Left hindlimb (tissue), 1 donor: ENCODE measurements around the gene ZNF92.
"Not testable (repeated sequence)": the region's sequence is repeated elsewhere in the genome, so short reads cannot be mapped to it uniquely, and the experiment has no call there.

ENCODE experiments used
- DNase-seq: peaks from one replicate; pipeline ENCODE4 v3.0.0-alpha.2; 2018

ZNF92 gene

GRCh38 chr7:65373608-65374351 is at the start of gene ZNF92:
ZNF92 (plus strand) TSS chr7:65373855; CDS start chr7:65373998, 143 bp downstream.
- peak; percentile 97 for DNase-seq

DNA sequence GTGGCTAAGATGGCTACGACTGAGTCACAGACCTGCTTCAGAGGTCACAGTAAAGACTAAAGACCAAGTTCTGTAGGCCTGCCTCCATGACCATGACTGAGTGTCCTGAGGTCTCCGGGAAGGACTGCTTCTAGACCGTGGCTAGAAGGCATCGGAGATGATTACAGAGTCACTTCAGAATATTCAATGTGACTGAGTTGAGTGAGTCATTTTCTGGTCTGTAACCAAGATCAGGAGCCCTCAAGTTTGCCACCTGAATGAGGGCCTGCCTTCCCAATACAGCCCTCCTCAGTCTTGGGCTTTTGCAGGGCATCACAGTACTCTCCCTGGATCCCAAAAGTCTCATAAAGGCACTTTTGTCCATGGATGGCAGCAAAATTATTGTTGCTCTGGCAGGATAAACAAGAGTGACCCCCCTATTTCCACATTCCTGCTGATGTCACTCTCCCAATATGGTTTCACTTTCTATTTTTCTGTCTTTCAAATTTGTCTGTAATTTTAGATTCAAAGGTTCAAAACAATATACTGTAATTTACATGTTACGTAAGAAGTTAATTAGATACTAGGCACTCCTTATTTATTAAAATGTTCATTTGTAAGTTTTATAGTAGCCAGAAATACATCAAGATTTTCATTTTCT is 47.7 kb upstream of the ZNF92 start:
- DNase-seq: no peak

DNA sequence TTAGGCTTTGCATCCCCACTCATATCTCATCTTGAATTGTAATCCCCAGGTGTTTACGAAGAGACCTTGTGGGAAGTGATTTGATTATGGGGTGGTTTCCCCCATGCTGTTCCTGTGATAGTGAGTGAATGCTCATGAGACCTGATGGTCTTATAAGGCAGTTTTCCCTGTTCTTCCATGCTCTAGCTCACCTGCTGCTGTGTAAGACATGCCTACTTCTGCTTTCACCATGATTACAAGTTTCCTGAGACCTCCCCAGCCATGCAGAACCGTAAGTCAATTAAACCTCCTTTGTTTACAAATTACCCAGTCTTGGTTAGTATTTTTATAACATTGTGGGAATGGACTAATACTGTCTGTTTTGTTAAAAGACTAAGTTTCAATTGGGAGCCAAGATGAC is 35.3 kb upstream of the ZNF92 start:
- no peak for DNase-seq

DNA sequence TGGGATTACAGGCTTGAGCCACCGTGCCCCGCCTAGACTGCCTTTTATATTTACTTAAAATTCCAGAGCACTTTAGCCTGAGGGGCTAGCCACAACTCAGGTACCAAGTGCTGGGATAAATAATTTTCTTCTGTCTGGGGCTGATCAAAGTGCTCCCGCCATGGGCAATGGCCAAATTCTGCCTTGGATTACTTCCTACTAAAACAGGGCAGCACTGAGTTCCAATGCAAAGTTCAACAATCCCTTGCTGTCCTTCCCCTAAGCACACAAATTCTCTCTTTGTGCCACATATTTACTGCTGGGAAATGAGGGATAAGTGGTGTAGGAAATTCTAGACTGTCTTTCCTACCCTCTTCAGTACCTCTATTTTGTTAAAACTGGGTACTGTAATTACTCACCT is 34.4 kb upstream of the ZNF92 start:
- no peak for DNase-seq

DNA sequence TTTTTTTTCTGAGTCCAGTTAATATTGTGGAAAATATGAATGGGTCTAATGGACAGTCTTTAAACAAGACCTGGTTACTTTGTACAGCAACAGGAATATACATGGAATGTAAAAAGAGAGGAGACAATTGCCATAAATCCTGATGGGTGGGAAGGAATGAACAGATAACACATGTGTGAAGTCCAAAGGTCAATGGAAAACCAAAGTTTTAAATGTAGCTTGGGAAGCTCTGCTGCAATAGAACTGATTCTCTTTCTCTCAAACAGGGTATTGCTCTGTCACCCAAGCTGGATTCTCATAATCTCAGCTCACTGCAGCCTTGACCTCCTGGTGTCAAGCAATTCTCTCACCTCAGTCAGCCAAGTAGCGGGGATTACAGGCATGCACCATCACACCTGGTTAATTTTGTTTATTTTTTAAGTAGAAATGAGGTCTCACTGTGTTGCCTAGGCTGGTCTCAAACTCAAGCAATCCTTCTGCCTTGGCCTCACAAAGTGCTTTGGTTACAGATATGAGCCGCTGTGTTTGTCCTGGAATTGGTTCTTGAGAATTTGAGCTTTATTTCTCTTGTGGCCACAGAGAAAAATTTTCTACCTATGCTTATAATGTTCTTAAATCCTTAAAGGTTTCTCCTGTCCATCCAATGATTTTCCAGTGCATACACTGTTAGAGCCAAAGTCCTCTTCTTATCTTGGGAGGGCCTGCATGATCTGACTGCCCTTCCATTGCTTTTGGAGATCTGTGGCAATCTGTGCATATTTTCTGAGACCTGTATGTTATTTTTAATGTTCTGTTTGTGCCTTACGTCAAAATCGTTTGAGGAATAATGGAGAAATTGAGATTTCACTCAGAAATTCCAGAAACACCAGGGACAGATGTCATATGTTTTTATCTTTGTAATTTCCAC is 30.7 kb upstream of the ZNF92 start:
- DNase-seq: no peak

DNA sequence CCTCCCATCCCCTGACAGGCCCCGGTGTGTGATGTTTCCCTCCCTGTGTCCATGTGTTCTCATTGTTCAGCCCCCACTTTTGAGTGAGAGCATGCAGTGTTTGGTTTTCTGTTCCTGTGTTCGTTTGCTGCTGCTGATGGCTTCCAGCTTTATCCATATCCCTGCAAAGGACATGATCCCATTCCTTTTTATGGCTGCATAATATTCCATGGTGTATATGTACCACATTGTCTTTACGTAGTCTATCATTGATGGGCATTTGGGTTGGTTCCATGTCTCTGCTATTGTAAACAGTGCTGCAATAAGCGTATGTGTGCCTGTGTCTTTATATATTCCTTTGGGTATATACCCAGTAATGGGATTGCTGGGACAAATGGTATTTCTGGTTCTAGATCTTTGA is 29.1 kb upstream of the ZNF92 start:
- DNase-seq: not testable (repeated sequence)

GRCh38 chr7:65354263-65354662 is 19.4 kb upstream of the ZNF92 start:
- no peak for DNase-seq

DNA sequence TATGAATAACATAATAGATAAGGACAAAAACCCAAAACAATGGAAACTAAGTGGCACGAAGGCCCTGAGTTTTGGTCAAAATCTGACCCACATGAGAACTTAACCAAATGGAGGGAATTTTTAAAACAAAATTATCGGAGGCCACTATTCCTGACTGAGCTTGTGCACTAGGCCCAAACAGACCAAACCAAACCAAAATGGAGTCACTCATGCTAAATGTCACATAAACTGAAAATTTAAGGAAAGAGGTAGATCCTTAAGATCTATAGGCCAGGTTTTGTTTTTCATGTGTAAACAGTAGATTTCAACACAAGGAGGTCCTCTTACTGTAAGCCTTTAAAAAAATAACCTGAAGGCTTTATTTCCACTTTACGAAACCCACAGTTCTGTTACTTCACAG is 3.8 kb upstream of the ZNF92 start:
- no peak for DNase-seq

DNA sequence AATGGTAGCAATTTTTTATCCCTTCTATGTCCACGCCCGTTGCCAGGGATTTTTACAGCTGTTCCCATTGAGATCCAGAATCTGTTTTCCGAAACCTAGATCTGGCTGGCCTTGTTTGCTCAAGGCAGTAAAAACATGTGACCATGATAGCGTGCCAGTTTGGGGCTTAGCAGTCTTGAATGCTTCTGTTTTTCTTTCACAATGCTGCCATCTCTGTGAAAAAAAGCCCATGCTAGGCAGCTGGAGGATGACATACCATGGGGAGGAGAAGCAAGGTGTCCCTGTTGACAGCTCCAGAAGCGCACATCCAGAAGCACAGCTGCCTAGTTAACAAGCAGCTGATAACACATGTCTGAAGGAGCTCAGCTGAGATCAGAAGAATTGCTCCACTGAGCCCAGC is 2.2 kb upstream of the ZNF92 start:
- no peak for DNase-seq

GRCh38 chr7:65379318-65379717 is 5.7 kb downstream of the ZNF92 start:
- no peak for DNase-seq

DNA sequence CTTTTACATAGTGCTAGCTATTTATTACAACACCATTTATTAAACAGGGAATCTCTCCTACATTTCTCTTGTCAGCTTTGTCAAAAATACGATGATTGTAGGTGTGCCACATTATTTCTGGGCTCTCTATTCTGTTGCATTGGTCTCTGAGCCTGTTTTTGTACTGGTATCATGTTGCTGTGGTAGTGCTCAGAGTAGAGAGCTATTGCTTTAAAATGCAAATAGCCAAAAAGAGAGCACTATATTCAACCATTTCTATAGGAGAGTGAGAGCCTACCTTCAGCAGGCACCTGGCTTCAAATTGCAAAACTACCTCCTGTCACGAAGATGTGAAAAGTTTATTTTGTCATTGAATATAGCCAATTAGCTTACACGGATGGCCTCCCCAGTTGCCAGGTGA is 8.1 kb downstream of the ZNF92 start:
- DNase-seq: no peak

DNA sequence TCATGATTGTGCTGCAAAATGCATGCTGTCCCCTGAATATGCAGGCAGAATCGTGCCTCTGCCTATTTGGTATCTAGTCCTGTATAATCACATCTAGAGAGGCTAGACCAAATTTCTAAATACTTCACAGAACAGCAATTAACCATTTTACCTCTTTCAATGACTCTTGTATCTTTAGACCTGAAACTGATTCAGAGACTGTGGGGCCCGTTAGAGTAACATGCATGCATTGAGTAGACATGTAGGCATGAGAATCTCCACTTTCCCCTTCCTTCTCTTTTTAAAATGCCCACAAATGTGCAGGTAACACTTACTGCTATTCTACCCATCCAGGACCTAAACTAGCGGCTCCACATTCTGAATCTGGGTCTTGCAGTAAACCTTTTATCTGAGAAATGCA is 8.8 kb downstream of the ZNF92 start:
- no peak for DNase-seq

- DNase-seq: no peak
Measured at GRCh38 chr7:65387891-65388290, 14.2 kb downstream of the ZNF92 start.

DNA sequence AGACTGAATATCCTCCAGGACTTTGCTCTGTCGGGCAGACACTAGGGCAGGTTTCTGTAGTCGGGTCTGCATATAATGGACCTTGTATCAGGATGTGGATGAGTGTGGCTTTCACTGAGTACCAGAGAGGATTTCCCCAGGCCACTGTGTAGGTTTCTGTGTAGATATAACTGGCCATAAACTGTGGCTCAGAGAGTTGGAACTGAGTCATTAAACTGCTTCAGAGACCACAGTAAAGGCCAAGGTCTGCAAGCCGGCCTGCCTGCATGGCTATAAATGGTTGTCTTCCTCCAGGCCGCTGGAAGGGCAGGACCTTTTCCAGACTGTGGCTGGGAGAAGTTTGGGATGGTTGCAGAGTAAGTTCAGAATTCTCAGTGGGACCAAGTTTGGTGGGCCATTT is 16.9 kb downstream of the ZNF92 start:
- peak; percentile 29 for DNase-seq

DNA sequence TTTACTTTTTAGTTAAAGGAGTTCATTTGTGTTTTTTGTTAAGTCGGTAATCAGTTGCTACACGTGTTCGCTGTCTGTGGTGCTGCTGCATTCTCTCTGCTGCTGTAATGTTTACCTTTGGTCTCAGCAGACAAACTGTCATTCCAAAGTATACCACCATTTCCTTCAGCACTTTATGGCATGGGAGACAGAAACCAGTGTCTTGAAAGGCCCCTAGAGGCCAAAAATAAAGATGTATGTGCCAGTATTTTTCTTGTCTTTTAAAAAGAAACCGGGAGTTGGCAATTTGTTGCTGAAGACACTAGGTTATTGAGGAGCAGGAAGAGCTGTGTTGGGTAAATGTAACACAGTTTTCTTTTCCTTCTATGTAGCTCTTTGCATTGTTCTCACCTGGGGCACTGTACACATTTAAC is 24.1 kb downstream of the ZNF92 start:
- DNase-seq: no peak

- not testable (repeated sequence) for DNase-seq
Measured at GRCh38 chr7:65398671-65399070, 25.0 kb downstream of the ZNF92 start.

GRCh38 chr7:65399101-65399500 is 25.4 kb downstream of the ZNF92 start:
- not testable (repeated sequence) for DNase-seq

- DNase-seq: no peak
Measured at GRCh38 chr7:65404020-65404419, 30.4 kb downstream of the ZNF92 start.

DNA sequence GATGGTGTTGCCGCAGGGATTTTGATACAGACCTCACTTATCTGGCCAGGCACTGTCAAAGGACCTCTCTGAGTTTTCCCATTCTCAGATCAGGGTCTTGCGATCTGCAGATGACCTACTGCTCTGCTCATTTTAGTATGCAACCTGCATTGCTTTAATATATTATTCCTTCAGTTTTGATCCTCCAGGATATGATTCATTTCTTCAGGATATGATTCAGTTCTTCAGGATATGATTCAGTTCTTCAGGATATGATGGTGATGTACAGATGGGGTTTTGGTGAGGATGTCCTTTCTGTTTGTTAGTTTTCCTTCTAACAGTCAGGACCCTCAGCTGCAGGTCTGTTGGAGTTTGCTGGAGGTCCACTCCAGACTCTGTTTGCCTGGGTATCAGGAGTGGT is 33.1 kb downstream of the ZNF92 start:
- DNase-seq: not testable (repeated sequence)

DNA sequence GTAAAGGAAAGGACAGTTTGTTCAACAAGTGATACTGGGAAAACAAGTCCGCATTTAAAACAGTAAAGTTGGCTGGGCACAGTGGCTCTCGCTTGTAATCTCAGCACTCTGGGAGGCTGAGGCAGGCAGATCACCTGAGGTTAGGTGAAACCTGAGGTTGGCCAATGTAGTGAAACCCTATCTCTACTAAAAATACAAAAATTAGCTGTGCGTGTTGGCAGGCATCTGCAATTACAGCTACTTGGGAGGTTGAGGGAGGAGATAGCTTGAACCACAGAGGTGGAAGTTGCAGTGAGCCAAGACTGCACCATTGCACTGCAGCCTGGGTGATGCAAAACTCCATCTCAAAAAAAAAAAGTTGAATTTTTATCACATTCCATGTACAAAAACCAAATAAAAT is 35.7 kb downstream of the ZNF92 start:
- DNase-seq: no peak

- DNase-seq: no peak
Measured at GRCh38 chr7:65411249-65411648, 37.6 kb downstream of the ZNF92 start.

- DNase-seq: no peak
Measured at GRCh38 chr7:65422670-65423069, 49.0 kb downstream of the ZNF92 start.

GRCh38 chr7:65423286-65423685 is 49.6 kb downstream of the ZNF92 start:
- DNase-seq: not testable (repeated sequence)
